Duodenal mucosa (tissue), 2 donors: Measurements from ENCODE around the gene BSPH1.
"Not testable (repeated sequence)": the region's sequence is repeated elsewhere in the genome, so short reads cannot be mapped to it uniquely, and the experiment has no call there.

ENCODE experiments used
- H3K27ac ChIP-seq: one replicate; pipeline ENCODE4 v1.7.0; 2013; ENCODE audit warnings: low read depth, low read length
- H3K27me3 ChIP-seq, 2 donors: one replicate each; pipeline ENCODE4 v1.7.0; 2013; ENCODE audit warnings: low read length in 2 of 2, control low read depth in 1 of 2; ENCODE audit not compliant: insufficient read depth in 2 of 2, control insufficient read depth in 1 of 2
- H3K36me3 ChIP-seq, 2 donors: one replicate each; pipeline ENCODE4 v1.7.0; 2013; ENCODE audit warnings: low read length in 2 of 2, control low read depth in 1 of 2; ENCODE audit not compliant: insufficient read depth in 2 of 2, control insufficient read depth in 1 of 2
- H3K4me1 ChIP-seq, 2 donors: one replicate each; pipeline ENCODE4 v1.7.0; 2013; ENCODE audit warnings: low read length in 2 of 2, control low read depth in 1 of 2; ENCODE audit not compliant: insufficient read depth in 2 of 2, control insufficient read depth in 1 of 2
- H3K4me3 ChIP-seq, 2 donors: one replicate each; pipeline ENCODE4 v1.7.0; 2013; ENCODE audit warnings: low read length in 2 of 2, low read depth in 1 of 2
- H3K9ac ChIP-seq, 2 donors: one replicate each; pipeline ENCODE4 v1.7.0; 2013; ENCODE audit warnings: low read length in 2 of 2, low read depth in 1 of 2
- H3K9me3 ChIP-seq, 2 donors: one replicate each; pipeline ENCODE4 v1.7.0; 2013; ENCODE audit warnings: low read length in 2 of 2, control low read depth in 1 of 2; ENCODE audit not compliant: control insufficient read depth in 1 of 2

The BSPH1 gene

GRCh38 chr19:47949852-47950521 lies 42.0 kb downstream of the BSPH1 start:
- H3K4me3 ChIP-seq, H3K27me3 ChIP-seq, H3K36me3 ChIP-seq, H3K4me1 ChIP-seq, H3K9me3 ChIP-seq, H3K9ac ChIP-seq, H3K27ac ChIP-seq: not testable (repeated sequence)

- not testable (repeated sequence) for H3K4me1 ChIP-seq, H3K9ac ChIP-seq, H3K27ac ChIP-seq, H3K4me3 ChIP-seq, H3K27me3 ChIP-seq, H3K9me3 ChIP-seq, H3K36me3 ChIP-seq
These were observed 63.4 kb downstream of the BSPH1 start for GRCh38 chr19:47928581-47928980.

- H3K27me3 ChIP-seq, H3K4me3 ChIP-seq, H3K36me3 ChIP-seq, H3K27ac ChIP-seq, H3K9ac ChIP-seq, H3K9me3 ChIP-seq, H3K4me1 ChIP-seq: not testable (repeated sequence)
These were observed 71.9 kb downstream of the BSPH1 start for GRCh38 chr19:47920107-47920506.
